Measurements from ENCODE around the gene AQP3.

The AQP3 gene

DNA sequence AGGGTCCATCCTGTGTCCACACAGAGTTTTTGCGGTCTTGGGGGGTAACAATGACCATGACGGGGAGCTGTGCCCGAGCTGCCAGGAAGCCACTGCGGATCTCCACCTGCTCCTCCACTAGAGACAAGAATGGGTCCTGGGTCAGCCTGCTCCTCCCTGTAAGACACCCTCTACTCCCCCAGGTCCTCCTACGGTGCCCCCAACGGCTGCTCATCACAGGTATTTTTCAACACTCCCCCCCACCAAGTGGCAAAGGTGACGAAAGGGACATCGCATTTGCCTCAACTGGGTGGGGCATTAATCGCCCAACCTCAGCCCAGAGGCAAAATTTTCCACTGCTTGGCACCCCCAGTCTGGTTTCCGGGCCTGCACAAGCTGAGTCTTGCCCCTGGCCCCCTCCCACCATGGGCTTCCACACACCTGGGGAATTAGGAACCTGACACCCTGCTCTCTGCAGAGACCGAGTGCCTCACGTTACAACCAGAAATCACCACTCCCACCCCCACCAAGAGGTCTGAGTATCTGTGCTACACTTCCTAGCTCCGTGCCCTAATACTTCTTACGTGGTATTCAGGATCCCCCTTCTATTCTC, 16.7 kb upstream of the AQP3 start:
- H3K9ac ChIP-seq (ENCODE audit: low read length), result no peak overlapping the region
- peaks cover 3% of the 10 kb centered on the region for H3K4me1 ChIP-seq (ENCODE audit: insufficient read depth, low read length, severe bottlenecking)
- no peak overlapping the region for H3K27ac ChIP-seq (ENCODE audit: low read depth, low read length, poor library complexity, severe bottlenecking)
- no peaks in the 10 kb centered on the region for H3K27me3 ChIP-seq (ENCODE audit: insufficient read depth, low read length)
- H4K20me1 ChIP-seq (ENCODE audit: insufficient read depth, low read length), result no peaks in the 10 kb centered on the region
- H2AFZ ChIP-seq (ENCODE audit: low read length), result no peak overlapping the region
- H3K36me3 ChIP-seq (ENCODE audit: insufficient read depth, low read length), result peaks cover 91% of the 10 kb centered on the region
- H3K9me2 ChIP-seq (ENCODE audit: low read depth, low read length), result no peaks in the 10 kb centered on the region
- no peak overlapping the region for H3K4me3 ChIP-seq (ENCODE audit: low read depth, low read length, poor library complexity, severe bottlenecking)
- no peaks in the 10 kb centered on the region for H3K9me3 ChIP-seq (ENCODE audit: low read length)
- H3F3A ChIP-seq (ENCODE audit: insufficient read depth, low read length), result no peaks in the 10 kb centered on the region
- TF ChIP-seq, protein P1, sequence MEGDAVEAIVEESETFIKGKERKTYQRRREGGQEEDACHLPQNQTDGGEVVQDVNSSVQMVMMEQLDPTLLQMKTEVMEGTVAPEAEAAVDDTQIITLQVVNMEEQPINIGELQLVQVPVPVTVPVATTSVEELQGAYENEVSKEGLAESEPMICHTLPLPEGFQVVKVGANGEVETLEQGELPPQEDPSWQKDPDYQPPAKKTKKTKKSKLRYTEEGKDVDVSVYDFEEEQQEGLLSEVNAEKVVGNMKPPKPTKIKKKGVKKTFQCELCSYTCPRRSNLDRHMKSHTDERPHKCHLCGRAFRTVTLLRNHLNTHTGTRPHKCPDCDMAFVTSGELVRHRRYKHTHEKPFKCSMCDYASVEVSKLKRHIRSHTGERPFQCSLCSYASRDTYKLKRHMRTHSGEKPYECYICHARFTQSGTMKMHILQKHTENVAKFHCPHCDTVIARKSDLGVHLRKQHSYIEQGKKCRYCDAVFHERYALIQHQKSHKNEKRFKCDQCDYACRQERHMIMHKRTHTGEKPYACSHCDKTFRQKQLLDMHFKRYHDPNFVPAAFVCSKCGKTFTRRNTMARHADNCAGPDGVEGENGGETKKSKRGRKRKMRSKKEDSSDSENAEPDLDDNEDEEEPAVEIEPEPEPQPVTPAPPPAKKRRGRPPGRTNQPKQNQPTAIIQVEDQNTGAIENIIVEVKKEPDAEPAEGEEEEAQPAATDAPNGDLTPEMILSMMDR (IDR thresholded peaks at IDR 0.05; ENCODE audit: low read length), result no peak
- TF ChIP-seq EZH2 (IDR thresholded peaks at IDR 0.05; ENCODE audit: borderline replicate concordance, low read length), result no peak
- no peak overlapping the region for H3K4me2 ChIP-seq (ENCODE audit: low read length)
- H3K79me2 ChIP-seq (ENCODE audit: insufficient read depth, low read length), result no peaks in the 10 kb centered on the region

DNA sequence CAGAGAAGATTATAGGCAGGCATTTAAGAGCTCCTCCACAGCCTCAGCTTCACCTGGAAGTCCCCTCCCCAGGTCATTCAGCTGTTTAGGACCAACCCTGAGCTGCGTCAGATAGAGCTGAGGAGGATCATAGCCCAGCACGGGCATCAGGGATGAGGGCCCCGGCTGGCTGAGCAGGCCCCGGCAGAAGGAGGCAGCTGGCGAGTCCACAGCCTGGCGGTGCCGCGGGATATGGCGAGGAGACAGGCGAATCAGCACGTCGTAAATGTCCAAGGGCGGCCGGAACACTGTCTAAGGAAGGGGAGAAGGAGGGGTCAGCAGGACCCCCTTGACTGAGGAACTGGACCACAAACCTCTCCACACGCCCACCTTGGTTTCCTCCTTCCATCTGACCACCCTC, 15.8 kb upstream of the AQP3 start:
- Histone ChIP-seq H3K9me3 (ENCODE audit: low read length) (no peaks in the 10 kb centered on the region), H3K4me3 (ENCODE audit: low read depth, low read length, poor library complexity, severe bottlenecking) (no peak overlapping the region), H3K27me3 (ENCODE audit: insufficient read depth, low read length) (no peaks in the 10 kb centered on the region), H3K9me2 (ENCODE audit: low read depth, low read length) (no peaks in the 10 kb centered on the region), H3K4me2 (ENCODE audit: low read length) (no peak overlapping the region), H2AFZ (ENCODE audit: low read length) (no peak overlapping the region), H3K27ac (ENCODE audit: low read depth, low read length, poor library complexity, severe bottlenecking) (no peak overlapping the region), H3K36me3 (ENCODE audit: insufficient read depth, low read length) (peaks cover 81% of the 10 kb centered on the region), H4K20me1 (ENCODE audit: insufficient read depth, low read length) (no peaks in the 10 kb centered on the region), H3K79me2 (ENCODE audit: insufficient read depth, low read length) (no peaks in the 10 kb centered on the region), H3K9ac (ENCODE audit: low read length) (no peak overlapping the region), H3F3A (ENCODE audit: insufficient read depth, low read length) (no peaks in the 10 kb centered on the region), H3K4me1 (ENCODE audit: insufficient read depth, low read length, severe bottlenecking) (peaks cover 13% of the 10 kb centered on the region)
- TF ChIP-seq, protein P1 (IDR thresholded peaks at IDR 0.05; ENCODE audit: low read length), result no peak
- no peak for TF ChIP-seq EZH2 (IDR thresholded peaks at IDR 0.05; ENCODE audit: borderline replicate concordance, low read length)

DNA sequence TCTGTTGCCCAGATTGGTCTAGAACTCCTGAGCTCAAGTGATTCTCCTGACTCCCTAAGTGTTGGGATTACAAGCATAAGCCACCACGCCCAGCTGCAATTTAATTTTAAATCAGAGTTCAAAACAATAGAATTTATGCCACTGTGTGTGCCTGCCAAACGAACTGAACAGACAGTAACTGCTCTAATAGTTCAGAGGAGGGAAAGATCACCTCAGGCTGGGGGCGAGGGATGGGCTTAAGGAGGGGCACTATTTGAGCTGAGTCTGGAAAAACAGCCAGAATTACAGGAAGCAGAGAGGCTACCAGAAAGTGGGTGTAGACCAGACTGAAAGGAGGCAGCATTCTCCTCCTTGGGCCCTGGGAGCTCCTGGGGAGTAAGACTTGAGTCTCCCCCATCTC, 14.1 kb upstream of the AQP3 start:
- Histone ChIP-seq H3K4me1 (ENCODE audit: insufficient read depth, low read length, severe bottlenecking) (peaks cover 13% of the 10 kb centered on the region), H3K9me2 (ENCODE audit: low read depth, low read length) (no peaks in the 10 kb centered on the region), H3K36me3 (ENCODE audit: insufficient read depth, low read length) (peaks cover 64% of the 10 kb centered on the region), H2AFZ (ENCODE audit: low read length) (no peak overlapping the region), H3F3A (ENCODE audit: insufficient read depth, low read length) (no peaks in the 10 kb centered on the region), H3K79me2 (ENCODE audit: insufficient read depth, low read length) (no peaks in the 10 kb centered on the region), H4K20me1 (ENCODE audit: insufficient read depth, low read length) (no peaks in the 10 kb centered on the region), H3K9ac (ENCODE audit: low read length) (no peak overlapping the region), H3K9me3 (ENCODE audit: low read length) (no peaks in the 10 kb centered on the region), H3K27me3 (ENCODE audit: insufficient read depth, low read length) (no peaks in the 10 kb centered on the region), H3K4me2 (ENCODE audit: low read length) (no peak overlapping the region), H3K27ac (ENCODE audit: low read depth, low read length, poor library complexity, severe bottlenecking) (no peak overlapping the region), H3K4me3 (ENCODE audit: low read depth, low read length, poor library complexity, severe bottlenecking) (no peak overlapping the region)
- TF ChIP-seq, protein P1 (IDR thresholded peaks at IDR 0.05; ENCODE audit: low read length), result no peak
- TF ChIP-seq EZH2 (IDR thresholded peaks at IDR 0.05; ENCODE audit: borderline replicate concordance, low read length), result no peak

All from OCI-LY1 (cell line).